ENCODE measurements around the gene FAM149B1. TPM values are rescaled to one million over a fixed set of nuclear protein-coding genes. Genes with fewer than 3 reads are reported as not detected.

Gene FAM149B1
- total and polyA plus RNA-seq, 2 of the 13 experiments (the other 11 are each of a cell fraction or from before 2014, with no cell fraction given): 9.3 to 16.8 TPM

- TF ChIP-seq ZBTB33 (CRISPR knock-in tag; IDR thresholded peaks at IDR 0.05) (peak; percentile 47; the same call in 1 of the 2 replicates), FOSL2 (CRISPR knock-in tag; IDR thresholded peaks at IDR 0.05) (peak; percentile 57), HOXA3 (CRISPR knock-in tag; IDR thresholded peaks at IDR 0.05) (peak; percentile 38; the same call in 1 of the 2 replicates), MATR3 (CRISPR knock-in tag; IDR thresholded peaks at IDR 0.05) (no peak), RXRA (CRISPR knock-in tag; IDR thresholded peaks at IDR 0.05) (peak; percentile 73; the same call in 1 of the 2 replicates), ZBTB39 (CRISPR knock-in tag; IDR thresholded peaks at IDR 0.05) (peak; percentile 79; the same call in 1 of the 2 replicates), PBX3 (CRISPR knock-in tag; IDR thresholded peaks at IDR 0.05; ENCODE audit: borderline replicate concordance) (no peak), ZFP1 (CRISPR knock-in tag; IDR thresholded peaks at IDR 0.05) (no peak), KAT7 (CRISPR knock-in tag; IDR thresholded peaks at IDR 0.05; ENCODE audit: borderline replicate concordance) (0 out of 2 replicates have a peak, but pooled peaks have one; percentile 40), TOE1 (CRISPR knock-in tag; IDR thresholded peaks at IDR 0.05) (peak; percentile 64; the same call in 1 of the 2 replicates), CEBPZ (IDR thresholded peaks at IDR 0.05; ENCODE audit: low read length) (no peak), ZNF710 (CRISPR knock-in tag; IDR thresholded peaks at IDR 0.05; ENCODE audit: borderline replicate concordance) (peak; percentile 82; the same call in 1 of the 2 replicates), NFYC (CRISPR knock-in tag; IDR thresholded peaks at IDR 0.05) (no peak), HIVEP1 (CRISPR knock-in tag; IDR thresholded peaks at IDR 0.05) (no peak), ATRX (CRISPR knock-in tag; IDR thresholded peaks at IDR 0.05; ENCODE audit: borderline replicate concordance) (no peak), ZKSCAN1 (IDR thresholded peaks at IDR 0.05; ENCODE audit: low read length) (no peak), EEA1 (CRISPR knock-in tag; IDR thresholded peaks at IDR 0.05; ENCODE audit: borderline replicate concordance) (no peak), MAFF (IDR thresholded peaks at IDR 0.05; ENCODE audit: low read depth, low read length) (no peak), RCOR2 (CRISPR knock-in tag; IDR thresholded peaks at IDR 0.05) (peak; percentile 92)
Observed at GRCh38 chr10:73131913-73132686, 35.8 kb upstream of the FAM149B1 start (continued).

Measured in HepG2 (cell line).